GM13977 (cell line): ENCODE results near the gene SH3PXD2A.
A peak's percentile ranks its signal among the peaks of the same experiment; 100 is the strongest.

ENCODE experiments used
- DNase-seq: peaks from one replicate; pipeline ENCODE4 v3.0.0; 2012; ENCODE audit warnings: low spot score
- in situ Hi-C: fragments of 300-500 bp; cut with MboI; formaldehyde crosslinking; loops from one replicate; pipeline ENCODE4 v1.12.0; 2022; ENCODE audit warnings: low sequenced_read_pairs, low pct_unique_long_range_greater_than_20kb, mixed read lengths, inconsistent platforms; ENCODE audit not compliant: unreplicated experiment
- TF ChIP-seq, protein P1 (sequence below): IDR thresholded peaks from 2 replicates; pipeline ENCODE4 v1.5.1; 2012; ENCODE audit warnings: mild to moderate bottlenecking, control low read depth; ENCODE audit not compliant: insufficient read depth; ENCODE audit errors: extremely low read depth, missing control alignments

The SH3PXD2A gene

DNA sequence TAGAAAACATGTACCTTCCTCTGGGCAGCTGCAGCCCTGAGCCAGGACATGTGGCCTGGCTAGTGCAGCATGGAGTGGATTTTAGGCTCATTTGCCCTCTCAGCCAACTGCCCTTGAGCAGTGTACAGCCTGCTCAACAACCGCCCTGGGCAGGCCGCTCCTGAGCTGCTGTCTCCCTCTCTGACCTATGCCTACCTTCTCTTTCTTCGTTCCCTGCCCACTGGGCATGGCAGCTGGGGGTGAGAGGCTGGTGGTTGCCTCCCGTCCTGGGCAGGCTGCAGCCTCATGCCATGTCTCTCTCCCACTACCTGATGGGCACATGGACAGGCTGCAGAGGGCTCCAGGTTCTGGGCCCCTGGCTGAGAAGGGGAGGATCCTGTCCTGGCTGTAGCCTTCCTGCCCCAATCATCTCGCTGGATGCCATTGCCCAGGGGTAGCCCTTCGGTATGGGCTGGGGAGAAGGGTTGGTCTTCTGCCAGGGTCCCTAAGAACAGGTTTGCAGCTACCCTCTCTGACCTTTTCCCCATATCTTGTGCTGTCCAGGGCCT, 264.6 kb downstream of the SH3PXD2A start:
- TF ChIP-seq, protein P1, sequence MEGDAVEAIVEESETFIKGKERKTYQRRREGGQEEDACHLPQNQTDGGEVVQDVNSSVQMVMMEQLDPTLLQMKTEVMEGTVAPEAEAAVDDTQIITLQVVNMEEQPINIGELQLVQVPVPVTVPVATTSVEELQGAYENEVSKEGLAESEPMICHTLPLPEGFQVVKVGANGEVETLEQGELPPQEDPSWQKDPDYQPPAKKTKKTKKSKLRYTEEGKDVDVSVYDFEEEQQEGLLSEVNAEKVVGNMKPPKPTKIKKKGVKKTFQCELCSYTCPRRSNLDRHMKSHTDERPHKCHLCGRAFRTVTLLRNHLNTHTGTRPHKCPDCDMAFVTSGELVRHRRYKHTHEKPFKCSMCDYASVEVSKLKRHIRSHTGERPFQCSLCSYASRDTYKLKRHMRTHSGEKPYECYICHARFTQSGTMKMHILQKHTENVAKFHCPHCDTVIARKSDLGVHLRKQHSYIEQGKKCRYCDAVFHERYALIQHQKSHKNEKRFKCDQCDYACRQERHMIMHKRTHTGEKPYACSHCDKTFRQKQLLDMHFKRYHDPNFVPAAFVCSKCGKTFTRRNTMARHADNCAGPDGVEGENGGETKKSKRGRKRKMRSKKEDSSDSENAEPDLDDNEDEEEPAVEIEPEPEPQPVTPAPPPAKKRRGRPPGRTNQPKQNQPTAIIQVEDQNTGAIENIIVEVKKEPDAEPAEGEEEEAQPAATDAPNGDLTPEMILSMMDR, result no peak
- no peak for DNase-seq
- in situ Hi-C loops, result no loop called here

DNA sequence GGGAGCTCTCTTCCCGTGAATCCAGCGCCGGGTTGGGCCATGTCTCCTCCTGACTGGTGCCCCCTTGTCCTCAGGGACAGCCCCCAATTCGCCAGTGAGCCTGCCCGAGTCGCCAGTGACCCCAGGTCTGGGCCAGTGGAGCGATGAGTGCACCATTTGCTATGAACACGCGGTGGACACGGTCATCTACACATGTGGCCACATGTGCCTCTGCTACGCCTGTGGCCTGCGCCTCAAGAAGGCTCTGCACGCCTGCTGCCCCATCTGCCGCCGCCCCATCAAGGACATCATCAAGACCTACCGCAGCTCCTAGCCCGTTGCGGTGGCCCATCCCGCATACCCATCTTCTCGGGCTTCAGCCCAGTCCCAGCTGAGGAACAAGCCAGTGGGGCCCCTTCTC, 265.3 kb downstream of the SH3PXD2A start:
- TF ChIP-seq, protein P1, result no peak
- DNase-seq, result no peak
- in situ Hi-C loops, result no loop called here

- TF ChIP-seq, protein P1, result no peak
- in situ Hi-C loops, result no loop called here
- no peak for DNase-seq
Measured at GRCh38 chr10:103589074-103589630, 266.2 kb downstream of the SH3PXD2A start.

GRCh38 chr10:103587073-103587472, 268.3 kb downstream of the SH3PXD2A start:
- TF ChIP-seq, protein P1, result no peak
- no peak for DNase-seq
- in situ Hi-C loops, result no loop called here

DNA sequence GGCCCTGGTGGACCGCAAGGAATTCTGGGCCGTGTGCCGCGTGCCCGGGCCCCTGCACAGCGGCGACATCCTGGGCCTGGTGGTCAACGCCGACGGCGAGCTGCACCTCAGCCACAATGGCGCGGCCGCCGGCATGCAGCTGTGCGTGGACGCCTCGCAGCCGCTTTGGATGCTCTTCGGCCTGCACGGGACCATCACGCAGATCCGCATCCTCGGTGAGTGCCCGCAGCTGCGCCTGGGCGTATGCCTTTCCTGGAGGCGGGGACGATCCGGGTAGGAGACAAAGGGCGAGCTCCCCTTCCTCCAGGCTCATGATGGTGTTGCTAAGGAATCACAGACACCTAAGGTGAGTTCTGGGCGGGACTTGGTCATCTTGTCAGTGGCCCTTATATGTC, 270.4 kb downstream of the SH3PXD2A start:
- DNase-seq, result no peak
- TF ChIP-seq, protein P1, result no peak
- in situ Hi-C loops, result no loop called here

GRCh38 chr10:103584216-103585010, 271.0 kb downstream of the SH3PXD2A start:
- TF ChIP-seq, protein P1, result no peak
- DNase-seq, result peak; percentile 66
- in situ Hi-C loops, result no loop called here
